ENCODE results near the gene AMHR2. TPM values are rescaled to one million over a fixed set of nuclear protein-coding genes. Genes with fewer than 3 reads are reported as not detected.
A peak's percentile ranks its signal among the peaks of the same experiment; 100 is the strongest.
"Not testable (repeated sequence)": the region's sequence is repeated elsewhere in the genome, so short reads cannot be mapped to it uniquely, and the experiment has no call there.

AMHR2 gene
- total RNA-seq (2021) = not detected in 2 replicates
- percentile 15 among the genes with signal in this experiment for Bru-seq, nascent RNA
- percentile 1 among the genes with signal in this experiment for BruChase-seq, experiment 1, labeled RNA remaining after a 2-hour chase
- not detected for BruChase-seq, experiment 2, labeled RNA remaining after a 6-hour chase
- long read RNA-seq = 0 reads

DNA sequence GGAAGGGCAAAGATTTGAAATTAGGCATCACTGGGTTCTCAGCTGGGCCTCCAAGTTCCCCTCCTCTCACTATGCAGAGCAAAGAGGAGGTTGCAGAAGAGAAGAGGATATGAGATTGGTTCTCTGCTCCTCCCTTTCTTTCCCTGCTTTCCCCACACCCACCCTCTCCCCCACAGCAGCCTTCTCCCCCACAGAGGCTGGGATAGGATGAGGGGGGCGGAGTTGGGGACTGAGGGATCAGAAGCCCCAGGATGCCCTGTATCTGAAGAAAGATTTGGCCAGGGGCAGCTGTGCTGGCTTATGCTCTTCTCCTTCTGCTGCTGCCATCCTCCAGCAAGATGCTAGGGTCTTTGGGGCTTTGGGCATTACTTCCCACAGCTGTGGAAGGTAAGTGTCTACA is at the start of gene AMHR2:
AMHR2 (plus strand) TSS at position 259 of the 400 bp plus-strand sequence; CDS start at position 339, 80 bp downstream.
- no peak for DNase-seq (ENCODE audit: low spot score)
- Histone ChIP-seq H3K4me3 (ENCODE audit: low read depth, low read length, poor library complexity, severe bottlenecking) (no peak within 1 kb of the TSS), H3K27ac (ENCODE audit: low read depth, low read length, poor library complexity, severe bottlenecking) (no peak within 1 kb of the TSS), H3K36me3 (ENCODE audit: insufficient read depth, low read length, poor library complexity, severe bottlenecking) (no peaks in the 10 kb centered on the region), H3K27me3 (replicated peaks; ENCODE audit: insufficient read depth, low read depth, low read length, poor library complexity) (no peaks in the 10 kb centered on the region), H3K9me3 (ENCODE audit: low read depth, low read length, poor library complexity, severe bottlenecking) (no peaks in the 10 kb centered on the region), H3K4me1 (ENCODE audit: insufficient read depth, low read length, poor library complexity, severe bottlenecking) (peaks cover 10% of the 10 kb centered on the region)
- ChIA-PET POLR2A (ENCODE audit: low non-redundant PET) (no interaction called here), CTCF (interaction anchor here (0.7 to 0.9 kb wide), 1 partner anchor 71 kb away, joined by 3 read pairs; no protein-coding TSS in a partner anchor)
- intact Hi-C loops (cut with micrococcal nuclease; ENCODE audit: unreplicated experiment) = no loop called here
- TF ChIP-seq, protein P1, sequence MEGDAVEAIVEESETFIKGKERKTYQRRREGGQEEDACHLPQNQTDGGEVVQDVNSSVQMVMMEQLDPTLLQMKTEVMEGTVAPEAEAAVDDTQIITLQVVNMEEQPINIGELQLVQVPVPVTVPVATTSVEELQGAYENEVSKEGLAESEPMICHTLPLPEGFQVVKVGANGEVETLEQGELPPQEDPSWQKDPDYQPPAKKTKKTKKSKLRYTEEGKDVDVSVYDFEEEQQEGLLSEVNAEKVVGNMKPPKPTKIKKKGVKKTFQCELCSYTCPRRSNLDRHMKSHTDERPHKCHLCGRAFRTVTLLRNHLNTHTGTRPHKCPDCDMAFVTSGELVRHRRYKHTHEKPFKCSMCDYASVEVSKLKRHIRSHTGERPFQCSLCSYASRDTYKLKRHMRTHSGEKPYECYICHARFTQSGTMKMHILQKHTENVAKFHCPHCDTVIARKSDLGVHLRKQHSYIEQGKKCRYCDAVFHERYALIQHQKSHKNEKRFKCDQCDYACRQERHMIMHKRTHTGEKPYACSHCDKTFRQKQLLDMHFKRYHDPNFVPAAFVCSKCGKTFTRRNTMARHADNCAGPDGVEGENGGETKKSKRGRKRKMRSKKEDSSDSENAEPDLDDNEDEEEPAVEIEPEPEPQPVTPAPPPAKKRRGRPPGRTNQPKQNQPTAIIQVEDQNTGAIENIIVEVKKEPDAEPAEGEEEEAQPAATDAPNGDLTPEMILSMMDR (conservative IDR thresholded peaks at IDR 0.05; ENCODE audit: low read depth, low read length) = no peak
- TF ChIP-seq EZH2 (IDR thresholded peaks at IDR 0.05; ENCODE audit: borderline replicate concordance, low read depth, low read length, poor library complexity, severe bottlenecking) = no peak
- no TSS peak for BruUV-seq (replicated peaks)

DNA sequence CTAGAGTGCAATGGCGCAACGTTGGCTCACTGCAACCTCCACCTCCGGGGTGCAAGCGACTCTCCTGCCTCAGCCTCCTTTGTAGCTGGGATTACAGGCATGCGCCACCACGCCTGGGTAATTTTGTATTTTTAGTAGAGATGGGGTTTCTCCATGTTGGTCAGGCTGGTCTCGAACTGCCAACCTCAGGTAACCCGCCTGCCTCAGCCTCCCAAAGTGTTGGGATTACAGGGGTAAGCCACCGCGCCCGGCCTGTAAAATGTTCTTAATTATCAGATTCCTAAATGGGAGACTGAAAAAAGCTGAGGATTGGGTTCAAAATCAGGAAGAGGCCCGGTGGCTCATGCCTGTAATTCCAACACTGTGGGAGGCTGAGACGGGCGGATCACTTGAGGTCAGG is 49.4 kb upstream of the AMHR2 start:
- H3K4me3 ChIP-seq (ENCODE audit: low read depth, low read length, poor library complexity, severe bottlenecking); DNase-seq (ENCODE audit: low spot score); H3K36me3 ChIP-seq (ENCODE audit: insufficient read depth, low read length, poor library complexity, severe bottlenecking); CTCF ChIA-PET; H3K9me3 ChIP-seq (ENCODE audit: low read depth, low read length, poor library complexity, severe bottlenecking); H3K27ac ChIP-seq (ENCODE audit: low read depth, low read length, poor library complexity, severe bottlenecking); POLR2A ChIA-PET (ENCODE audit: low non-redundant PET); intact Hi-C loops (cut with micrococcal nuclease; ENCODE audit: unreplicated experiment); H3K27me3 ChIP-seq (replicated peaks; ENCODE audit: insufficient read depth, low read depth, low read length, poor library complexity); BruUV-seq (replicated peaks): not testable (repeated sequence)
- H3K4me1 ChIP-seq (ENCODE audit: insufficient read depth, low read length, poor library complexity, severe bottlenecking) = peaks cover 19% of the 10 kb centered on the region

DNA sequence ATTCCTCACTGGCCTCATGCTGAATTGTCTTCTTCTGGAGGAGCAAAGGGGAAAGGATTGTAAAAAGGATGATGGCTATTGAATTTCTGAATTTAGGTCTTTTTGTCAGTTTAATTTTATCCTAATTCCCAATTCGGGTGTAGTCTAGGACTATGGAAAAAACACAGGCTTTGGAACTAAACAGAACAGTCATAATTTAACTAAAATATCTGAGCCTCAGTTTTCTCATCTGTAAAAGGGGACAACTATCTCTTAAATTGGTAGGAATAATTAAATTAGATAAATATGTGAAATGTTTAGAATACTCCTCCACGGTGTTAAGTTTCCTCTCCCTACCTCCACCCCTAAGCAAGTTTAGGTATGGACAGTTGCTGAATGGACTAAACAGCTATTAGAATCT is 46.9 kb upstream of the AMHR2 start:
- Histone ChIP-seq H3K27ac (ENCODE audit: low read depth, low read length, poor library complexity, severe bottlenecking) (no peak overlapping the region), H3K9me3 (ENCODE audit: low read depth, low read length, poor library complexity, severe bottlenecking) (no peaks in the 10 kb centered on the region), H3K4me3 (ENCODE audit: low read depth, low read length, poor library complexity, severe bottlenecking) (no peak overlapping the region), H3K36me3 (ENCODE audit: insufficient read depth, low read length, poor library complexity, severe bottlenecking) (peaks cover 4% of the 10 kb centered on the region), H3K4me1 (ENCODE audit: insufficient read depth, low read length, poor library complexity, severe bottlenecking) (peaks cover 13% of the 10 kb centered on the region), H3K27me3 (replicated peaks; ENCODE audit: insufficient read depth, low read depth, low read length, poor library complexity) (no peaks in the 10 kb centered on the region)
- CTCF ChIA-PET = interaction anchor here (0.7 kb wide), 1 partner anchor 52 kb away, joined by 3 read pairs; no protein-coding TSS in a partner anchor
- BruUV-seq (replicated peaks) = no TSS peak
- intact Hi-C loops (cut with micrococcal nuclease; ENCODE audit: unreplicated experiment) = no loop called here
- POLR2A ChIA-PET (ENCODE audit: low non-redundant PET) = no interaction called here
- no peak for TF ChIP-seq EZH2 (IDR thresholded peaks at IDR 0.05; ENCODE audit: borderline replicate concordance, low read depth, low read length, poor library complexity, severe bottlenecking)
- TF ChIP-seq, protein P1 (conservative IDR thresholded peaks at IDR 0.05; ENCODE audit: low read depth, low read length) = no peak
- no peak for DNase-seq (ENCODE audit: low spot score)

DNA sequence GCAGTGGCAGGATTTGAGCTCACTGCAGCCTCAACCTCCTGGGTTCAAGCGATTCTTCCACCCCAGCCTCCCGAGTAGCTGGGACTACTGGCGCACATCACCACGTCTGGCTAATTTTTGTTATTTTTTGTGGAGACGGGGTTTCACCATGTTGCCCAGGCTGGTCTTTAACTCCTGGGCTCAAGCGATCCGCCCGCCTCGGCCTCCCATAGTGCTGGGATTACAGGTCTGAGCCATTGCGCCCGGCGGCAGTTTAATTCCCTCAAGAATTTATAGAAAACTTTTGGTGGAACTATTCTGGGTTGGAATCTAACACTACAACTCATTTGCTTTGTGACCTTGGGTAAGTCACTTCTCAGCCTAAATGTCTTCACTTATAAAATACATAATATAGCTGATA is 45.4 kb upstream of the AMHR2 start:
- ChIA-PET POLR2A (ENCODE audit: low non-redundant PET) (no interaction called here), CTCF (no interaction called here)
- no peak for DNase-seq (ENCODE audit: low spot score)
- no TSS peak for BruUV-seq (replicated peaks)
- Histone ChIP-seq H3K27ac (ENCODE audit: low read depth, low read length, poor library complexity, severe bottlenecking) (peak overlapping the region; percentile 89), H3K36me3 (ENCODE audit: insufficient read depth, low read length, poor library complexity, severe bottlenecking) (peaks cover 19% of the 10 kb centered on the region), H3K4me3 (ENCODE audit: low read depth, low read length, poor library complexity, severe bottlenecking) (no peak overlapping the region), H3K27me3 (replicated peaks; ENCODE audit: insufficient read depth, low read depth, low read length, poor library complexity) (no peaks in the 10 kb centered on the region), H3K9me3 (ENCODE audit: low read depth, low read length, poor library complexity, severe bottlenecking) (no peaks in the 10 kb centered on the region), H3K4me1 (ENCODE audit: insufficient read depth, low read length, poor library complexity, severe bottlenecking) (peaks cover 23% of the 10 kb centered on the region)
- no peak for TF ChIP-seq EZH2 (IDR thresholded peaks at IDR 0.05; ENCODE audit: borderline replicate concordance, low read depth, low read length, poor library complexity, severe bottlenecking)
- TF ChIP-seq, protein P1 (conservative IDR thresholded peaks at IDR 0.05; ENCODE audit: low read depth, low read length) = no peak
- intact Hi-C loops (cut with micrococcal nuclease; ENCODE audit: unreplicated experiment) = no loop called here
